ENCODE results near the gene LLGL1.

DNA sequence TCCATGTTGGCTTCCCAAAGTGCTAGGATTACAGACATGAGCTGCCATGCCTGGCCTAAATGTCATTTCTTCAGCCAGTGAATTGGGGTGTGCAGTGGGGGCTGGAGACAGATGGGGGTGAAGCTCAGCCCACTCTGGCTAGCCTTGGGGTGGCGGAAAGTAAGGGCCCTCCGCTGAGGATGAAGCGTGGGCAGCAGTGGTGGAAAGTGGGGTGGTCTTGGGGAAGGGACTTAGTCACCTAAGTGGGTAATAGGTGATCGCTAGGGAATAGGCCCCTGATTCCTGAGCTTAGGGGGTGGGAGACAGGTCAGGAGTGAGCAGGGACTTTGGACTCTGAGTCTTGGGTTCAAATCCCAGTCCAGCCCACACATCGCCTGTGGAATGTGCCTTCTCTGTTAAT is 2.2 kb downstream of the LLGL1 start:
- TF ChIP-seq, protein P1, sequence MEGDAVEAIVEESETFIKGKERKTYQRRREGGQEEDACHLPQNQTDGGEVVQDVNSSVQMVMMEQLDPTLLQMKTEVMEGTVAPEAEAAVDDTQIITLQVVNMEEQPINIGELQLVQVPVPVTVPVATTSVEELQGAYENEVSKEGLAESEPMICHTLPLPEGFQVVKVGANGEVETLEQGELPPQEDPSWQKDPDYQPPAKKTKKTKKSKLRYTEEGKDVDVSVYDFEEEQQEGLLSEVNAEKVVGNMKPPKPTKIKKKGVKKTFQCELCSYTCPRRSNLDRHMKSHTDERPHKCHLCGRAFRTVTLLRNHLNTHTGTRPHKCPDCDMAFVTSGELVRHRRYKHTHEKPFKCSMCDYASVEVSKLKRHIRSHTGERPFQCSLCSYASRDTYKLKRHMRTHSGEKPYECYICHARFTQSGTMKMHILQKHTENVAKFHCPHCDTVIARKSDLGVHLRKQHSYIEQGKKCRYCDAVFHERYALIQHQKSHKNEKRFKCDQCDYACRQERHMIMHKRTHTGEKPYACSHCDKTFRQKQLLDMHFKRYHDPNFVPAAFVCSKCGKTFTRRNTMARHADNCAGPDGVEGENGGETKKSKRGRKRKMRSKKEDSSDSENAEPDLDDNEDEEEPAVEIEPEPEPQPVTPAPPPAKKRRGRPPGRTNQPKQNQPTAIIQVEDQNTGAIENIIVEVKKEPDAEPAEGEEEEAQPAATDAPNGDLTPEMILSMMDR (conservative IDR thresholded peaks at IDR 0.05; ENCODE audit: low read length), result no peak
- no peak for TF ChIP-seq EZH2phosphoT487 (IDR thresholded peaks at IDR 0.05; ENCODE audit: borderline replicate concordance)

Measured in Loucy (cell line).